Frontal cortex (tissue), 4 donors: ENCODE data around the gene ABCA13. TPM values are rescaled to one million over a fixed set of nuclear protein-coding genes. Genes with fewer than 3 reads are reported as not detected.

Experiments used
- DNase-seq, 2 donors: peaks; one replicate each; pipeline ENCODE4 v3.0.0; 2012; ENCODE audit warnings: low spot score in 2 of 2
- FAIRE-seq: peaks from 2 replicates; lab custom pipeline; 2012; peaks lifted over from hg19 to GRCh38; lab: Jason Lieb, UNC
- total RNA-seq: library from RNA; depleted of rRNA; stranded (reverse); fragments of >200 nt; gene quantifications from one replicate; pipeline ENCODE4 v1.2.3, GENCODE V29; 2014
- donor health status: control.
- donor health status: control.
- donor health status: control.

ABCA13 gene
- total RNA-seq, 1 donor from 2014 or later: under 0.01 TPM

- no peak for FAIRE-seq
- DNase-seq: no peak
Observed at GRCh38 chr7:48414011-48414732, 242.9 kb downstream of the ABCA13 start.

- FAIRE-seq: no peak
Observed at GRCh38 chr7:48416327-48416908, 245.2 kb downstream of the ABCA13 start.

GRCh38 chr7:48419401-48419800, 248.1 kb downstream of the ABCA13 start:
- DNase-seq: no peak
- FAIRE-seq: no peak

More at GRCh38 chr7:48416327-48416908, 245.2 kb downstream of the ABCA13 start:
- no peak for DNase-seq

- DNase-seq (no peak), FAIRE-seq (no peak)
Observed at GRCh38 chr7:48420206-48420605, 248.9 kb downstream of the ABCA13 start.

GRCh38 chr7:48421357-48421756, 250.1 kb downstream of the ABCA13 start:
- no peak for FAIRE-seq
- DNase-seq: no peak

- no peak for FAIRE-seq
- no peak for DNase-seq
Observed at GRCh38 chr7:48424731-48425130, 253.5 kb downstream of the ABCA13 start.

- DNase-seq: no peak
- FAIRE-seq: no peak
Observed at GRCh38 chr7:48426331-48426965, 255.2 kb downstream of the ABCA13 start.

- DNase-seq: no peak
- no peak for FAIRE-seq
Observed at GRCh38 chr7:48426966-48427555, 255.8 kb downstream of the ABCA13 start.

GRCh38 chr7:48427671-48428070, 256.4 kb downstream of the ABCA13 start:
- FAIRE-seq (no peak), DNase-seq (no peak)

- no peak for DNase-seq
- FAIRE-seq: no peak
Observed at GRCh38 chr7:48428091-48428684, 256.9 kb downstream of the ABCA13 start.

GRCh38 chr7:48429117-48429516, 257.9 kb downstream of the ABCA13 start:
- FAIRE-seq: no peak
- no peak for DNase-seq

GRCh38 chr7:48438206-48438605, 266.9 kb downstream of the ABCA13 start:
- DNase-seq (no peak), FAIRE-seq (no peak)

GRCh38 chr7:48441848-48442492, 270.7 kb downstream of the ABCA13 start:
- FAIRE-seq (no peak), DNase-seq (no peak)

- FAIRE-seq (no peak), DNase-seq (no peak)
Observed at GRCh38 chr7:48443051-48443450, 271.8 kb downstream of the ABCA13 start.

- DNase-seq: no peak
Observed at GRCh38 chr7:48446721-48447120, 275.5 kb downstream of the ABCA13 start.

GRCh38 chr7:48452218-48452617, 281.0 kb downstream of the ABCA13 start:
- DNase-seq (no peak), FAIRE-seq (no peak)

More at GRCh38 chr7:48446721-48447120, 275.5 kb downstream of the ABCA13 start:
- FAIRE-seq: no peak

- FAIRE-seq (no peak), DNase-seq (no peak)
Observed at GRCh38 chr7:48454750-48455192, 283.5 kb downstream of the ABCA13 start.

- FAIRE-seq (no peak), DNase-seq (no peak)
Observed at GRCh38 chr7:48455363-48455762, 284.1 kb downstream of the ABCA13 start.

GRCh38 chr7:48458701-48459524, 287.7 kb downstream of the ABCA13 start:
- DNase-seq: no peak
- FAIRE-seq: no peak
